Karpas-422 (cell line): ENCODE measurements around the gene ZNF827. TPM values are rescaled to one million over a fixed set of nuclear protein-coding genes. Genes with fewer than 3 reads are reported as not detected.
A peak's percentile ranks its signal among the peaks of the same experiment; 100 is the strongest.
"Not testable (repeated sequence)": the region's sequence is repeated elsewhere in the genome, so short reads cannot be mapped to it uniquely, and the experiment has no call there.

ENCODE experiments used
- DNase-seq: peaks from one replicate; pipeline ENCODE4 v3.0.0-alpha.2; 2015
- H2AFZ ChIP-seq: fragments of 200-600 bp; sonication (generic); 2 replicates; pipeline ENCODE4 v1.6.1; 2014; ENCODE audit warnings: antibody characterized with exemption, low read length, mixed read lengths
- H3K27ac ChIP-seq: fragments of 200-600 bp; sonication (generic); 2 replicates; pipeline ENCODE4 v1.5.1; 2014; ENCODE audit warnings: mild to moderate bottlenecking, low read length, moderate library complexity
- H3K27me3 ChIP-seq: fragments of 200-600 bp; sonication (generic); 2 replicates; pipeline ENCODE4 v1.6.1; 2014; ENCODE audit warnings: low read length, mixed read lengths
- H3K36me3 ChIP-seq: fragments of 200-600 bp; sonication (generic); 2 replicates; pipeline ENCODE4 v1.6.1; 2014; ENCODE audit warnings: low read length, mixed read lengths; ENCODE audit not compliant: insufficient read depth
- H3K4me1 ChIP-seq: fragments of 200-600 bp; sonication (generic); 2 replicates; pipeline ENCODE4 v1.6.1; 2014; ENCODE audit warnings: mild to moderate bottlenecking, low read length, mixed read lengths
- H3K4me2 ChIP-seq: fragments of 200-600 bp; sonication (generic); 2 replicates; pipeline ENCODE4 v1.6.1; 2014; ENCODE audit warnings: low read length, low read depth, mild to moderate bottlenecking; ENCODE audit not compliant: poor library complexity, severe bottlenecking
- H3K4me3 ChIP-seq: fragments of 200-600 bp; sonication (generic); 2 replicates; pipeline ENCODE4 v1.5.1; 2014; ENCODE audit warnings: mild to moderate bottlenecking, antibody characterized with exemption, low read length, mixed read lengths
- H3K79me2 ChIP-seq: fragments of 200-600 bp; sonication (generic); 2 replicates; pipeline ENCODE4 v1.6.1; 2014; ENCODE audit warnings: mild to moderate bottlenecking, low read length, mixed read lengths
- H3K9ac ChIP-seq: fragments of 200-600 bp; sonication (generic); 2 replicates; pipeline ENCODE4 v1.6.0; 2014; ENCODE audit warnings: low read length
- H3K9me2 ChIP-seq: fragments of 200-600 bp; sonication (generic), shearing (Covaris generic); replicated peaks from 2 replicates; pipeline ENCODE4 v1.6.0; 2014; ENCODE audit warnings: mild to moderate bottlenecking, low read length, moderate library complexity; ENCODE audit not compliant: insufficient read depth
- H3K9me3 ChIP-seq: fragments of 300-700, 200-600 bp; sonication (generic); 2 replicates; pipeline ENCODE4 v1.6.1; 2014; ENCODE audit warnings: low read length, mixed read lengths
- H4K20me1 ChIP-seq: fragments of 200-600 bp; sonication (generic); 2 replicates; pipeline ENCODE4 v1.6.1; 2014; ENCODE audit warnings: mild to moderate bottlenecking, antibody characterized with exemption, low read length, low read depth; ENCODE audit not compliant: insufficient read depth
- total RNA-seq: library from RNA; depleted of rRNA; stranded (reverse); fragments of >200 nt; shearing (Covaris generic); gene quantifications from 2 replicates; pipeline ENCODE4 v1.2.3, GENCODE V29; 2014; ENCODE audit warnings: low replicate concordance

The ZNF827 gene
- total RNA-seq, 1 experiment from 2014 or later = 70.4 TPM

- Histone ChIP-seq H3K9ac (no peak overlapping the region), H3K27ac (no peak overlapping the region), H3K79me2 (peaks cover 9% of the 10 kb centered on the region), H4K20me1 (no peaks in the 10 kb centered on the region), H3K27me3 (no peaks in the 10 kb centered on the region), H3K9me2 (no peaks in the 10 kb centered on the region), H2AFZ (no peak overlapping the region), H3K36me3 (peaks cover 50% of the 10 kb centered on the region), H3K4me1 (no peaks in the 10 kb centered on the region; the same call in 1 of the 2 replicates), H3K4me3 (no peak overlapping the region), H3K4me2 (no peak overlapping the region), H3K9me3 (no peaks in the 10 kb centered on the region)
- DNase-seq = no peak
These were observed 93.5 kb downstream of the ZNF827 start for GRCh38 chr4:145845118-145845517.

- no peak overlapping the region for H3K9ac ChIP-seq
- no peaks in the 10 kb centered on the region for H3K9me2 ChIP-seq
- H3K4me3 ChIP-seq = no peak overlapping the region
- H2AFZ ChIP-seq = no peak overlapping the region
- no peaks in the 10 kb centered on the region; the same call in 1 of the 2 replicates for H3K4me1 ChIP-seq
- H3K9me3 ChIP-seq = no peaks in the 10 kb centered on the region
- no peaks in the 10 kb centered on the region for H3K27me3 ChIP-seq
- H3K4me2 ChIP-seq = no peak overlapping the region
- DNase-seq = no peak
- H4K20me1 ChIP-seq = no peaks in the 10 kb centered on the region
- no peak overlapping the region for H3K27ac ChIP-seq
- peaks cover 54% of the 10 kb centered on the region for H3K36me3 ChIP-seq
- peaks cover 16% of the 10 kb centered on the region for H3K79me2 ChIP-seq
These were observed 95.0 kb downstream of the ZNF827 start for GRCh38 chr4:145843639-145844038.

DNA sequence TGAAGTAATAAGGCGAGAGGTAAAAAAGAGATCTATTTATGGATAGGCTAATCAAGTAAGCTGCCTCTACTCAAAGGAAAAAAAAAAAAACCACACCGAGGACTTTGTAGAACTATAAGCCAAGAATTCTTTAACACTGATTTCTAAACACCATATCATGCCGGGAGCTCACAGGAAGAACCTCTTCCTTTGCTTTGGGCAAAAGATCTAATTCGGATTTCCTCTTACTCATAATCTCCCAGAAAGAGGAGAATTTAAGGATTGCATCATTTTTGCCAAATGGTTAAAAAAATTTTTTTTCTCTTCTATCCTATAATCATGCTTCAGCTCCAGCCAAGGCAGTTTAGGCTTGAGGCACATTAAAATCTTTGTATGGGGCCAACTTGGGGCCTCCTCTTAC, 95.5 kb downstream of the ZNF827 start:
- DNase-seq = no peak
- Histone ChIP-seq H3K4me2 (no peak overlapping the region), H3K79me2 (peaks cover 21% of the 10 kb centered on the region), H3K4me3 (no peak overlapping the region), H3K9me2 (no peaks in the 10 kb centered on the region), H3K9ac (no peak overlapping the region), H3K9me3 (no peaks in the 10 kb centered on the region), H3K27me3 (no peaks in the 10 kb centered on the region), H3K27ac (no peak overlapping the region), H3K36me3 (peaks cover 55% of the 10 kb centered on the region), H2AFZ (no peak overlapping the region), H4K20me1 (no peaks in the 10 kb centered on the region), H3K4me1 (no peaks in the 10 kb centered on the region; the same call in 1 of the 2 replicates)

DNA sequence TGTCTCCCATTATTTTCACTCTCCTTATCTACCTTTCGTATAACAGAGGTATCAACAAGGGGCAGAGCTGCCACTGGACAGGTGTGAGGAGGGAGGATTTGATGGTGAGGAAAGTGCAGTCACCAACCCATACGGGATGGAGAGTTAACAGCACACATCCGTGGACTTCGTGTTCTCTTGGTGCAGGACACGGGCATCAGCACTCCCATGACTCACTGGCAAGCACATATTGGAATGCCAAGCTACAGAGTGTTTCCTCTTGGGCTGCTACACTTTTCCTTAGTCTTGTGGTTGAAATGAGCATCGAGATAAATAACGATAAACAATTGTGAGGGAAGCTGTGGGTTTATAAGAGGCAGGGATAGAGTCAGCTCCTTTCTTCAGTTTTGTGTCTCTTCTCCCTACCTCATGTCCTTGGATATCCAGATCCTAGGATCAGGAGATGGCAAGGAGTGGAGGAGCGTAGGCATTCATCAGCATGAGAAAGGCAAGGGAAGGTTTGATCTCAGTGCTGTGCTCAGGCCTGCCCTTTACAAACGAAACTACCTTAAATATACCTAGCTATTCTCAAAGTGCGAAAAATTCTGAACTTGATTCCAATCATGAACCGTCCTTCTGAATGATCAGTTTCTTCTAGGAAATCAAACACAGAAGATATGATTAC, 96.3 kb downstream of the ZNF827 start:
- Histone ChIP-seq H3K27me3 (no peaks in the 10 kb centered on the region), H3K36me3 (peaks cover 55% of the 10 kb centered on the region), H3K9me3 (no peaks in the 10 kb centered on the region), H3K4me3 (no peak overlapping the region), H3K79me2 (peaks cover 21% of the 10 kb centered on the region), H2AFZ (no peak overlapping the region), H3K4me1 (no peaks in the 10 kb centered on the region; the same call in 1 of the 2 replicates), H3K9ac (no peak overlapping the region), H4K20me1 (no peaks in the 10 kb centered on the region), H3K27ac (no peak overlapping the region), H3K4me2 (no peak overlapping the region), H3K9me2 (no peaks in the 10 kb centered on the region)
- DNase-seq = no peak

GRCh38 chr4:145840801-145841200, 97.8 kb downstream of the ZNF827 start:
- Histone ChIP-seq H3K9me2 (no peaks in the 10 kb centered on the region), H3K27ac (no peak overlapping the region), H3K79me2 (peaks cover 17% of the 10 kb centered on the region), H3K4me2 (no peak overlapping the region), H3K9me3 (no peaks in the 10 kb centered on the region), H4K20me1 (no peaks in the 10 kb centered on the region), H3K4me3 (no peak overlapping the region), H2AFZ (no peak overlapping the region), H3K36me3 (peaks cover 48% of the 10 kb centered on the region), H3K9ac (no peak overlapping the region), H3K27me3 (no peaks in the 10 kb centered on the region), H3K4me1 (no peaks in the 10 kb centered on the region; the same call in 1 of the 2 replicates)
- DNase-seq = no peak

DNA sequence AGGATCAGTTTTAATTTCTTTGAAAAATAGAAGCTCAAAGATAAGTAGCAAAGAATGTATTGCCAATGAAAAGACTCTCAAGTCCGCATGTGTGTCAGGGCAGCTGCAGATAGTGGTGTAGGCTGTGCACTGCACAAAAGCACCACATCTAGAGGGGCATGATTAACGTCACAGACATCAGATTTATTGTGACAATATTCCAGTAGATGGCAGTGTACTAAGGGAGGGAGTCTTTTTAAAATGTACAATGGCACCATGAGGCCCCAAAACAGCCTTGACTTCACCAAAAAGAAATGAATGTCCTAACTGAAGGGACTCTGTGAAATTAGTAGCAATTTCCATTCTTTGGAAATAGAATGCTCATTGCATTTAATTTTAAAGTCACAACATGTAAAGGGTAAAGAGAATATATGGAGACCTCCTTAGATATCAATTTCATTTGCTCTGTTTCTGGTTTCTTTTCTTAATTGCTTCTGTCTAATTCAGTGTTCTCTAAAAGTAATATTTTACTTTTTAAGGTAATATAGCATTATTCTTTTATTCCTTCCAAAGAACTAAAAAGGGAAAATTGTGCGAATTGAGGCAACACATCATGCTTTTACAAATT, 98.4 kb downstream of the ZNF827 start:
- peak; percentile 93 for DNase-seq

GRCh38 chr4:145839151-145839550, 99.5 kb downstream of the ZNF827 start:
- H3K9ac ChIP-seq = no peak overlapping the region
- no peak overlapping the region for H2AFZ ChIP-seq
- H3K9me3 ChIP-seq = no peaks in the 10 kb centered on the region
- H4K20me1 ChIP-seq = no peaks in the 10 kb centered on the region
- no peak overlapping the region for H3K4me3 ChIP-seq
- H3K79me2 ChIP-seq = peaks cover 17% of the 10 kb centered on the region
- DNase-seq = no peak
- H3K4me1 ChIP-seq = no peaks in the 10 kb centered on the region; the same call in 1 of the 2 replicates
- no peak overlapping the region for H3K27ac ChIP-seq
- no peaks in the 10 kb centered on the region for H3K27me3 ChIP-seq
- H3K36me3 ChIP-seq = peaks cover 37% of the 10 kb centered on the region
- H3K9me2 ChIP-seq = no peaks in the 10 kb centered on the region
- no peak overlapping the region for H3K4me2 ChIP-seq

More for the DNA sequence above, 98.4 kb downstream of the ZNF827 start:
- no peaks in the 10 kb centered on the region for H3K27me3 ChIP-seq
- no peak overlapping the region for H3K4me2 ChIP-seq
- no peak overlapping the region for H3K27ac ChIP-seq
- H3K36me3 ChIP-seq = peaks cover 43% of the 10 kb centered on the region
- peaks cover 17% of the 10 kb centered on the region for H3K79me2 ChIP-seq
- no peak overlapping the region for H3K9ac ChIP-seq
- H4K20me1 ChIP-seq = no peaks in the 10 kb centered on the region
- H3K4me3 ChIP-seq = no peak overlapping the region
- no peaks in the 10 kb centered on the region for H3K9me3 ChIP-seq
- H3K4me1 ChIP-seq = no peaks in the 10 kb centered on the region; the same call in 1 of the 2 replicates
- H2AFZ ChIP-seq = no peak overlapping the region
- no peaks in the 10 kb centered on the region for H3K9me2 ChIP-seq

DNA sequence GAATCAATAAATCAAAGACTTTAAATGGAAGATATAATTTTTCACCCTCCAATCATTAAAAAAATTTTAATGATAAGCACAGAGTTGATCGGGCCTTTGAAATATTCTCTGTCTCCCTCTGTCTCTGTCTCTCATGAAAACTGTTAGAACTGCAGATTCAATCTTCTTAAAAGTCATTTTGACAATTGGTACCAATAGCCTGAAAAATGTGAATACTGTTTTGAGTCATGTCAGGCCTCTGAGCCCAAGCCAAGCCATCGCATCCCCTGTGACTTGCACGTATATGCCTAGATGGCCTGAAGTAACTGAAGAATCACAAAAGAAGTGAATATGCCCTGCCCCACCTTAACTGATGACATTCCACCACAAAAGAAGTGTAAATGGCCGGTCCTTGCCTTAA, 106.2 kb downstream of the ZNF827 start:
- not testable (repeated sequence) for H3K4me2 ChIP-seq, H3K9me3 ChIP-seq, H3K36me3 ChIP-seq, H3K27ac ChIP-seq, H3K4me3 ChIP-seq, DNase-seq, H2AFZ ChIP-seq, H3K9ac ChIP-seq, H3K9me2 ChIP-seq, H3K27me3 ChIP-seq, H4K20me1 ChIP-seq
- peaks cover 10% of the 10 kb centered on the region; the same call in 1 of the 2 replicates for H3K79me2 ChIP-seq
- H3K4me1 ChIP-seq = peaks cover 17% of the 10 kb centered on the region
